ENCODE data around the gene CLIC5. TPM values are rescaled to one million over a fixed set of nuclear protein-coding genes. Genes with fewer than 3 reads are reported as not detected.

Gene CLIC5
- total and polyA plus RNA-seq, 2 donors (not counting 1 experiment from before 2014, with no cell fraction given), result 0.96 to 0.97 TPM

DNA sequence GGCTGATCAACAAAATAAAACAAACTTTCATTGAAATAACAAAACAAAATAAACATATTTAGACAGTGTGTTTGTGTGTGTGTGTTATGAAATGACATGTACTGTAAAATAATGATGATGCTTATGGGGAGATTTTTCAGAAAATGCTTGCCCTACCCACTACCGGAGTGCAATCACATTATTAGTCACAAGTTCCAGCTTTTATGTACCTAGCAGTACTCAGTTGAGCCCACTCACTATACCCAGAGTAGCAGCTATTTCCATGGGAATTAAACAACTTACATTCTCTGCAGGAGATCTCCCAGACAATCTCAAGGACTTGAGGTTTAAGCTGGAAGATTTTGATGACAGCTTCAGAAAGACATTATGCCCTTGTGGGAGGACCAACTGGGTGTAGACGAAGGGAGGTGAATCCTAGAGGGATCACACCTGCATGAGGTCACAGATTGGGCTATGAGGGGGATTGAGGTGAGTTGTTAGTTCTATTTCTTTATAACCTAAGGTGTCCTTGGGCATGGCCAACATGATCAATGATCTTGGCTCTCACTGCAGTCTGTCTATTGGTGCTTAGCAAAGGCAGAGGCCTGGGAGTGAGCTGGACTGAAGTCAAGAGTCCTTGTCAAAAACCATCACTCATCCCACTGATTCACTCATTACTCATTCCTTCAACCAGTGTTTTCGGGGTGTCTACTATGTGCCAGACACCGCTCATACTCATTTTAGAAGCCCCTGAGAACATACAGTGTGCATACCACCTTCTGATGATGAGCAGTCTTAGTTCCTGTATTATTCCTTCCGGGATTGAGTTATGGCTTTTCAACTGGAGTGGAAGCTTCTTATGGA lies 6.7 kb upstream of the CLIC5 start:
- H2AFZ ChIP-seq (ENCODE audit: insufficient read depth, low read depth, low read length, poor library complexity, severe bottlenecking), result no peak overlapping the region
- no peak overlapping the region for H3K9ac ChIP-seq (ENCODE audit: low read length)
- H3K27ac ChIP-seq (ENCODE audit: low read length in 2 of 2), result no peak overlapping the region
- no peaks in the 10 kb centered on the region for H4K20me1 ChIP-seq (ENCODE audit: control insufficient read depth, insufficient read depth, low read length, poor library complexity, severe bottlenecking)
- H3K36me3 ChIP-seq (replicated peaks in 1 of 2; ENCODE audit: control extremely low read depth in 1 of 2, control insufficient read depth in 1 of 2, extremely low read depth in 1 of 2, insufficient read depth in 2 of 2, low read length in 1 of 2), result no peaks in the 10 kb centered on the region
- Mint-ChIP-seq H3K27me3 (peaks cover 13% of the 10 kb centered on the region), H3K9me3 (ENCODE audit: insufficient read depth) (no peaks in the 10 kb centered on the region), H3K4me3 (no peak overlapping the region), H3K27ac (no peak overlapping the region), H3K4me1 (no peaks in the 10 kb centered on the region)
- intact Hi-C loops (cut with micrococcal nuclease), result no loop called here
- DNase-seq (no peak), ATAC-seq (ENCODE audit: low read depth) (no peak)
- H3K4me2 ChIP-seq (replicated peaks; ENCODE audit: low read depth, low read length, poor library complexity, severe bottlenecking), result no peak overlapping the region
- no peaks in the 10 kb centered on the region for H3K79me2 ChIP-seq (ENCODE audit: control insufficient read depth, insufficient read depth, low read length)
- H3K9me3 ChIP-seq (ENCODE audit: control extremely low read depth in 1 of 3, control insufficient read depth in 2 of 3, insufficient read depth in 1 of 3, low read length in 2 of 3), result peaks cover 0 to 2% (median 0%) of the 10 kb centered on the region in 3 donors
- POLR2A ChIA-PET, result no interaction called here
- H3K27me3 ChIP-seq (replicated peaks in 1 of 4; ENCODE audit: control extremely low read depth in 1 of 4, control insufficient read depth in 3 of 4, insufficient read depth in 4 of 4, low read length in 3 of 4), result peaks cover 0 to 11% (median 8%) of the 10 kb centered on the region in 4 experiments
- CTCF ChIA-PET, result no interaction called here
- H3K4me3 ChIP-seq (ENCODE audit: control extremely low read depth in 1 of 5, extremely low read depth in 1 of 5, insufficient read depth in 1 of 5, low read depth in 2 of 5, low read length in 4 of 5), result no peak overlapping the region
- WGBS (ENCODE audit: insufficient coverage), result 90% methylated on average over 2 of the region's 5 CpGs
- TF ChIP-seq, protein P1, sequence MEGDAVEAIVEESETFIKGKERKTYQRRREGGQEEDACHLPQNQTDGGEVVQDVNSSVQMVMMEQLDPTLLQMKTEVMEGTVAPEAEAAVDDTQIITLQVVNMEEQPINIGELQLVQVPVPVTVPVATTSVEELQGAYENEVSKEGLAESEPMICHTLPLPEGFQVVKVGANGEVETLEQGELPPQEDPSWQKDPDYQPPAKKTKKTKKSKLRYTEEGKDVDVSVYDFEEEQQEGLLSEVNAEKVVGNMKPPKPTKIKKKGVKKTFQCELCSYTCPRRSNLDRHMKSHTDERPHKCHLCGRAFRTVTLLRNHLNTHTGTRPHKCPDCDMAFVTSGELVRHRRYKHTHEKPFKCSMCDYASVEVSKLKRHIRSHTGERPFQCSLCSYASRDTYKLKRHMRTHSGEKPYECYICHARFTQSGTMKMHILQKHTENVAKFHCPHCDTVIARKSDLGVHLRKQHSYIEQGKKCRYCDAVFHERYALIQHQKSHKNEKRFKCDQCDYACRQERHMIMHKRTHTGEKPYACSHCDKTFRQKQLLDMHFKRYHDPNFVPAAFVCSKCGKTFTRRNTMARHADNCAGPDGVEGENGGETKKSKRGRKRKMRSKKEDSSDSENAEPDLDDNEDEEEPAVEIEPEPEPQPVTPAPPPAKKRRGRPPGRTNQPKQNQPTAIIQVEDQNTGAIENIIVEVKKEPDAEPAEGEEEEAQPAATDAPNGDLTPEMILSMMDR (IDR thresholded peaks at IDR 0.05), result no peak
- TF ChIP-seq EZH2 (IDR thresholded peaks at IDR 0.05; ENCODE audit: borderline replicate concordance, insufficient read depth, low read depth, low read length, poor library complexity, severe bottlenecking), result no peak
- no peaks in the 10 kb centered on the region for H3K4me1 ChIP-seq (ENCODE audit: control insufficient read depth in 2 of 2, insufficient read depth in 2 of 2, low read length in 2 of 2)

DNA sequence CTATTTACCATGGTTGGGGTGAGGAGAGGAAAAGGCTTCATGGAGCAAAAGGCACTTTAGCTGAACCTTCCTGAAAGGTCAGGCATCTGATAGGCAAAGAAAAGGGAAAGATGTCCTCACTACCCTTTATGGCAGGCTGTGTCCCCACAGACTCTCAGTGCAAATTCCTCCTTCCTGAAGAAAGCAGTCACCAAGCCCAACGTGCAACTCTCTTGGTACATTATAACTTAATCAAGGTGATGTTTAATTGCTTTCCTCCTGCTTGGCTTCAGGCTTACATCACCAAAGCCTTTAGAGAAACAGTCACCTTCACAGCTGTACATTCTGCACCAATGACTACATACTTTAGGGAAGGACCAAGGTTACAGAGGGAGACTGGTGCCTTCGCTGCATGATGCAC lies 2.1 kb upstream of the CLIC5 start:
- TF ChIP-seq, protein P1 (IDR thresholded peaks at IDR 0.05), result no peak
- no peak for TF ChIP-seq EZH2 (IDR thresholded peaks at IDR 0.05; ENCODE audit: borderline replicate concordance, insufficient read depth, low read depth, low read length, poor library complexity, severe bottlenecking)
- Histone ChIP-seq H3K4me3 (ENCODE audit: control extremely low read depth in 1 of 5, extremely low read depth in 1 of 5, insufficient read depth in 1 of 5, low read depth in 2 of 5, low read length in 4 of 5) (no peak overlapping the region), H3K9ac (ENCODE audit: low read length) (no peak overlapping the region), H3K36me3 (replicated peaks in 1 of 2; ENCODE audit: control extremely low read depth in 1 of 2, control insufficient read depth in 1 of 2, extremely low read depth in 1 of 2, insufficient read depth in 2 of 2, low read length in 1 of 2) (no peaks in the 10 kb centered on the region), H3K27ac (ENCODE audit: low read length in 2 of 2) (no peak overlapping the region), H2AFZ (ENCODE audit: insufficient read depth, low read depth, low read length, poor library complexity, severe bottlenecking) (no peak overlapping the region), H3K4me2 (replicated peaks; ENCODE audit: low read depth, low read length, poor library complexity, severe bottlenecking) (no peak overlapping the region), H3K9me3 (ENCODE audit: control extremely low read depth in 1 of 3, control insufficient read depth in 2 of 3, insufficient read depth in 1 of 3, low read length in 2 of 3) (peaks cover 7 to 9% (median 8%) of the 10 kb centered on the region in 3 donors), H3K4me1 (ENCODE audit: control insufficient read depth in 2 of 2, insufficient read depth in 2 of 2, low read length in 2 of 2) (peaks cover 13 to 20% of the 10 kb centered on the region in 2 donors), H4K20me1 (ENCODE audit: control insufficient read depth, insufficient read depth, low read length, poor library complexity, severe bottlenecking) (no peaks in the 10 kb centered on the region), H3K27me3 (replicated peaks in 1 of 4; ENCODE audit: control extremely low read depth in 1 of 4, control insufficient read depth in 3 of 4, insufficient read depth in 4 of 4, low read length in 3 of 4) (peaks cover 2 to 23% (median 10%) of the 10 kb centered on the region in 4 experiments), H3K79me2 (ENCODE audit: control insufficient read depth, insufficient read depth, low read length) (no peaks in the 10 kb centered on the region)
- H3K9me3 Mint-ChIP-seq (ENCODE audit: insufficient read depth), result no peaks in the 10 kb centered on the region
- peaks cover 15% of the 10 kb centered on the region for H3K27me3 Mint-ChIP-seq
- ATAC-seq (ENCODE audit: low read depth) (no peak), DNase-seq (no peak)
- H3K4me1 Mint-ChIP-seq, result peaks cover 21% of the 10 kb centered on the region
- ChIA-PET POLR2A (no interaction called here), CTCF (interaction anchor here (1.3 kb wide), 1 partner anchor 393 kb away, joined by 4 read pairs; no protein-coding TSS in a partner anchor)
- intact Hi-C loops (cut with micrococcal nuclease), result no loop called here
- no peak overlapping the region for H3K27ac Mint-ChIP-seq
- WGBS (ENCODE audit: insufficient coverage), result 100% methylated on average over 1 of the region's 2 CpGs
- H3K4me3 Mint-ChIP-seq, result no peak overlapping the region

All from B cell (primary cell).